HEK293 (cell line): Measurements from ENCODE around the gene ATP5IF1.
A peak's percentile ranks its signal among the peaks of the same experiment; 100 is the strongest.

Experiments used
- GLIS2 ChIP-seq: fragments of 450-650 bp; formaldehyde crosslinking; IDR thresholded peaks from 2 replicates; pipeline ENCODE4 v1.5.1; 2016; ENCODE audit warnings: missing biosample characterization, missing genetic modification characterization
- KLF10 ChIP-seq: fragments of 450-650 bp; IDR thresholded peaks from 2 replicates; pipeline ENCODE4 v1.5.1; 2018; ENCODE audit warnings: missing biosample characterization, mild to moderate bottlenecking, missing genetic modification characterization
- KLF16 ChIP-seq: fragments of 450-650 bp; formaldehyde crosslinking; IDR thresholded peaks from 2 replicates; pipeline ENCODE4 v1.5.1; 2017; ENCODE audit warnings: missing biosample characterization, missing genetic modification characterization
- KLF9 ChIP-seq: fragments of 450-650 bp; formaldehyde crosslinking; IDR thresholded peaks from 2 replicates; pipeline ENCODE4 v1.5.1; 2016; ENCODE audit warnings: missing biosample characterization, missing genetic modification characterization, low read depth
- OSR2 ChIP-seq: fragments of 450-650 bp; formaldehyde crosslinking; IDR thresholded peaks from 2 replicates; pipeline ENCODE4 v1.5.1; 2016; ENCODE audit warnings: missing biosample characterization, missing genetic modification characterization
- PATZ1 ChIP-seq: fragments of 450-650 bp; formaldehyde crosslinking; IDR thresholded peaks from 2 replicates; pipeline ENCODE4 v1.5.1; 2016; ENCODE audit warnings: missing biosample characterization, missing genetic modification characterization
- SCRT2 ChIP-seq: fragments of 450-650 bp; formaldehyde crosslinking; IDR thresholded peaks from 2 replicates; pipeline ENCODE4 v1.5.1; 2016; ENCODE audit warnings: missing biosample characterization, missing genetic modification characterization
- TRIM28 ChIP-seq: IDR thresholded peaks from 2 replicates; pipeline ENCODE4 v1.6.1; 2011; ENCODE audit warnings: low read length, control low read depth, borderline replicate concordance
- YY1 ChIP-seq: fragments of 450-650 bp; formaldehyde crosslinking; IDR thresholded peaks from 2 replicates; pipeline ENCODE4 v1.5.1; 2018; ENCODE audit warnings: missing biosample characterization, missing genetic modification characterization
- ZBTB8A ChIP-seq: fragments of 450-650 bp; formaldehyde crosslinking; IDR thresholded peaks from 2 replicates; pipeline ENCODE4 v1.5.1; 2016; ENCODE audit warnings: missing biosample characterization, missing genetic modification characterization
- ZEB2 ChIP-seq: fragments of 450-650 bp; formaldehyde crosslinking; IDR thresholded peaks from 2 replicates; pipeline ENCODE4 v1.5.1; 2016; ENCODE audit warnings: missing biosample characterization, missing genetic modification characterization
- ZNF133 ChIP-seq: fragments of 450-650 bp; formaldehyde crosslinking; IDR thresholded peaks from 2 replicates; pipeline ENCODE4 v1.5.1; 2016; ENCODE audit warnings: missing biosample characterization, missing genetic modification characterization
- ZNF157 ChIP-seq: fragments of 450-650 bp; formaldehyde crosslinking; IDR thresholded peaks from 2 replicates; pipeline ENCODE4 v1.5.1; 2016; ENCODE audit warnings: missing biosample characterization, missing genetic modification characterization
- ZNF292 ChIP-seq: fragments of 450-650 bp; formaldehyde crosslinking; IDR thresholded peaks from 2 replicates; pipeline ENCODE4 v1.5.1; 2016; ENCODE audit warnings: low read depth, missing biosample characterization, missing genetic modification characterization, borderline replicate concordance
- ZNF302 ChIP-seq: fragments of 450-650 bp; formaldehyde crosslinking; IDR thresholded peaks from 2 replicates; pipeline ENCODE4 v1.5.1; 2016; ENCODE audit warnings: missing biosample characterization, missing genetic modification characterization, low read depth
- ZNF366 ChIP-seq: fragments of 450-650 bp; formaldehyde crosslinking; conservative IDR thresholded peaks from 2 replicates; pipeline ENCODE4 v1.5.1; 2016; ENCODE audit warnings: missing biosample characterization, missing genetic modification characterization
- ZNF37A ChIP-seq: fragments of 450-650 bp; IDR thresholded peaks from 2 replicates; pipeline ENCODE4 v1.5.1; 2018; ENCODE audit warnings: missing biosample characterization, missing genetic modification characterization
- ZNF394 ChIP-seq: fragments of 450-650 bp; formaldehyde crosslinking; IDR thresholded peaks from 2 replicates; pipeline ENCODE4 v1.5.1; 2016; ENCODE audit warnings: missing biosample characterization, missing genetic modification characterization, mild to moderate bottlenecking, moderate library complexity, borderline replicate concordance
- ZNF398 ChIP-seq: fragments of 450-650 bp; formaldehyde crosslinking; IDR thresholded peaks from 2 replicates; pipeline ENCODE4 v1.5.1; 2017; ENCODE audit warnings: missing biosample characterization, missing genetic modification characterization
- ZNF558 ChIP-seq: fragments of 450-650 bp; formaldehyde crosslinking; IDR thresholded peaks from 2 replicates; pipeline ENCODE4 v1.5.1; 2016; ENCODE audit warnings: missing biosample characterization, missing genetic modification characterization
- ZNF610 ChIP-seq: fragments of 450-650 bp; formaldehyde crosslinking; IDR thresholded peaks from 2 replicates; pipeline ENCODE4 v1.5.1; 2016; ENCODE audit warnings: missing biosample characterization, missing genetic modification characterization, borderline replicate concordance
- ZNF660 ChIP-seq: fragments of 450-650 bp; IDR thresholded peaks from 2 replicates; pipeline ENCODE4 v1.5.1; 2018; ENCODE audit warnings: missing biosample characterization, mild to moderate bottlenecking, missing genetic modification characterization
- ZNF664 ChIP-seq: fragments of 450-650 bp; formaldehyde crosslinking; IDR thresholded peaks from 2 replicates; pipeline ENCODE4 v1.5.1; 2016; ENCODE audit warnings: missing biosample characterization, missing genetic modification characterization
- ZNF704 ChIP-seq: fragments of 450-650 bp; formaldehyde crosslinking; IDR thresholded peaks from 2 replicates; pipeline ENCODE4 v1.5.1; 2016; ENCODE audit warnings: missing biosample characterization, missing genetic modification characterization
- ZNF791 ChIP-seq: fragments of 450-650 bp; formaldehyde crosslinking; IDR thresholded peaks from 2 replicates; pipeline ENCODE4 v1.5.1; 2016; ENCODE audit warnings: missing biosample characterization, missing genetic modification characterization
- ZSCAN18 ChIP-seq: fragments of 450-650 bp; formaldehyde crosslinking; IDR thresholded peaks from 2 replicates; pipeline ENCODE4 v1.5.1; 2016; ENCODE audit warnings: missing biosample characterization, missing genetic modification characterization
- ZSCAN23 ChIP-seq: fragments of 450-650 bp; formaldehyde crosslinking; IDR thresholded peaks from 2 replicates; pipeline ENCODE4 v1.5.1; 2016; ENCODE audit warnings: missing biosample characterization, missing genetic modification characterization
- ZXDB ChIP-seq: fragments of 450-650 bp; formaldehyde crosslinking; IDR thresholded peaks from 2 replicates; pipeline ENCODE4 v1.5.1; 2016; ENCODE audit warnings: missing biosample characterization, missing genetic modification characterization
- TF ChIP-seq, protein P1 (sequence below): fragments of 450-650 bp; formaldehyde crosslinking; IDR thresholded peaks from 2 replicates; pipeline ENCODE4 v1.5.1; 2016; ENCODE audit warnings: missing biosample characterization, missing genetic modification characterization
- TF ChIP-seq, protein P2 (sequence below): fragments of 450-650 bp; formaldehyde crosslinking; IDR thresholded peaks from 2 replicates; pipeline ENCODE4 v1.5.1; 2016; ENCODE audit warnings: missing biosample characterization, missing genetic modification characterization

ATP5IF1 gene

GRCh38 chr1:28232558-28233263 is 3.2 kb upstream of the ATP5IF1 start, which contains the start of gene DNAJC8 (continued):
- no peak for TF ChIP-seq ZNF791
- no peak for TF ChIP-seq ZNF664 (tag by site-specific recombination)
- no peak for TF ChIP-seq ZNF157
- no peak for TF ChIP-seq ZNF37A (tag by site-specific recombination)
- no peak for TF ChIP-seq GLIS2 (tag by site-specific recombination)
- TF ChIP-seq ZNF394 (tag by site-specific recombination): 0 out of 2 replicates have a peak, but pooled peaks have one; percentile 40
- TF ChIP-seq ZNF398 (tag by site-specific recombination): no peak; the same call in 1 of the 2 replicates
- peak; percentile 74 for TF ChIP-seq ZXDB
- peak; percentile 89; the same call in 1 of the 2 replicates for TF ChIP-seq KLF16
- TF ChIP-seq ZNF660 (tag by site-specific recombination): peak; percentile 62; the same call in 1 of the 2 replicates
- TF ChIP-seq SCRT2 (tag by site-specific recombination): peak; percentile 88
- TF ChIP-seq YY1 (tag by site-specific recombination): peak; percentile 94
- peak; percentile 45 for TF ChIP-seq KLF9 (tag by site-specific recombination)
- no peak for TF ChIP-seq ZSCAN18 (tag by site-specific recombination)
- TF ChIP-seq, protein P1, sequence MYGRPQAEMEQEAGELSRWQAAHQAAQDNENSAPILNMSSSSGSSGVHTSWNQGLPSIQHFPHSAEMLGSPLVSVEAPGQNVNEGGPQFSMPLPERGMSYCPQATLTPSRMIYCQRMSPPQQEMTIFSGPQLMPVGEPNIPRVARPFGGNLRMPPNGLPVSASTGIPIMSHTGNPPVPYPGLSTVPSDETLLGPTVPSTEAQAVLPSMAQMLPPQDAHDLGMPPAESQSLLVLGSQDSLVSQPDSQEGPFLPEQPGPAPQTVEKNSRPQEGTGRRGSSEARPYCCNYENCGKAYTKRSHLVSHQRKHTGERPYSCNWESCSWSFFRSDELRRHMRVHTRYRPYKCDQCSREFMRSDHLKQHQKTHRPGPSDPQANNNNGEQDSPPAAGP: peak; percentile 44; the same call in 1 of the 2 replicates
- TF ChIP-seq ZSCAN23 (tag by site-specific recombination): no peak
- peak; percentile 71 for TF ChIP-seq PATZ1 (tag by site-specific recombination)
- no peak for TF ChIP-seq ZNF302 (tag by site-specific recombination)
- TF ChIP-seq TRIM28: no peak
- no peak for TF ChIP-seq ZNF366 (tag by site-specific recombination)
- peak; percentile 90 for TF ChIP-seq ZEB2 (tag by site-specific recombination)
- TF ChIP-seq ZNF292 (tag by site-specific recombination): no peak
- TF ChIP-seq ZBTB8A (tag by site-specific recombination): 0 out of 2 replicates have a peak, but pooled peaks have one; percentile 24
- TF ChIP-seq, protein P2, sequence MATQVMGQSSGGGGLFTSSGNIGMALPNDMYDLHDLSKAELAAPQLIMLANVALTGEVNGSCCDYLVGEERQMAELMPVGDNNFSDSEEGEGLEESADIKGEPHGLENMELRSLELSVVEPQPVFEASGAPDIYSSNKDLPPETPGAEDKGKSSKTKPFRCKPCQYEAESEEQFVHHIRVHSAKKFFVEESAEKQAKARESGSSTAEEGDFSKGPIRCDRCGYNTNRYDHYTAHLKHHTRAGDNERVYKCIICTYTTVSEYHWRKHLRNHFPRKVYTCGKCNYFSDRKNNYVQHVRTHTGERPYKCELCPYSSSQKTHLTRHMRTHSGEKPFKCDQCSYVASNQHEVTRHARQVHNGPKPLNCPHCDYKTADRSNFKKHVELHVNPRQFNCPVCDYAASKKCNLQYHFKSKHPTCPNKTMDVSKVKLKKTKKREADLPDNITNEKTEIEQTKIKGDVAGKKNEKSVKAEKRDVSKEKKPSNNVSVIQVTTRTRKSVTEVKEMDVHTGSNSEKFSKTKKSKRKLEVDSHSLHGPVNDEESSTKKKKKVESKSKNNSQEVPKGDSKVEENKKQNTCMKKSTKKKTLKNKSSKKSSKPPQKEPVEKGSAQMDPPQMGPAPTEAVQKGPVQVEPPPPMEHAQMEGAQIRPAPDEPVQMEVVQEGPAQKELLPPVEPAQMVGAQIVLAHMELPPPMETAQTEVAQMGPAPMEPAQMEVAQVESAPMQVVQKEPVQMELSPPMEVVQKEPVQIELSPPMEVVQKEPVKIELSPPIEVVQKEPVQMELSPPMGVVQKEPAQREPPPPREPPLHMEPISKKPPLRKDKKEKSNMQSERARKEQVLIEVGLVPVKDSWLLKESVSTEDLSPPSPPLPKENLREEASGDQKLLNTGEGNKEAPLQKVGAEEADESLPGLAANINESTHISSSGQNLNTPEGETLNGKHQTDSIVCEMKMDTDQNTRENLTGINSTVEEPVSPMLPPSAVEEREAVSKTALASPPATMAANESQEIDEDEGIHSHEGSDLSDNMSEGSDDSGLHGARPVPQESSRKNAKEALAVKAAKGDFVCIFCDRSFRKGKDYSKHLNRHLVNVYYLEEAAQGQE (tag by site-specific recombination): no peak
- no peak for TF ChIP-seq ZNF558
- TF ChIP-seq KLF10: peak; percentile 79
- no peak for TF ChIP-seq OSR2 (tag by site-specific recombination)
- no peak for TF ChIP-seq ZNF610
- no peak for TF ChIP-seq ZNF133 (tag by site-specific recombination)
- TF ChIP-seq ZNF704 (tag by site-specific recombination): no peak
